Measurements from ENCODE around the gene MRPL52.

GRCh38 chr14:22808388-22809209 is 21.1 kb upstream of the MRPL52 start:
- TF ChIP-seq CTCF (IDR thresholded peaks at IDR 0.05) (no peak), POLR2A (IDR thresholded peaks at IDR 0.05) (no peak)

Measured in heart left ventricle (tissue), 13 donors.